ENCODE data around the gene ADRB2.
"Not testable (repeated sequence)": the region's sequence is repeated elsewhere in the genome, so short reads cannot be mapped to it uniquely, and the experiment has no call there.

The ADRB2 gene

DNA sequence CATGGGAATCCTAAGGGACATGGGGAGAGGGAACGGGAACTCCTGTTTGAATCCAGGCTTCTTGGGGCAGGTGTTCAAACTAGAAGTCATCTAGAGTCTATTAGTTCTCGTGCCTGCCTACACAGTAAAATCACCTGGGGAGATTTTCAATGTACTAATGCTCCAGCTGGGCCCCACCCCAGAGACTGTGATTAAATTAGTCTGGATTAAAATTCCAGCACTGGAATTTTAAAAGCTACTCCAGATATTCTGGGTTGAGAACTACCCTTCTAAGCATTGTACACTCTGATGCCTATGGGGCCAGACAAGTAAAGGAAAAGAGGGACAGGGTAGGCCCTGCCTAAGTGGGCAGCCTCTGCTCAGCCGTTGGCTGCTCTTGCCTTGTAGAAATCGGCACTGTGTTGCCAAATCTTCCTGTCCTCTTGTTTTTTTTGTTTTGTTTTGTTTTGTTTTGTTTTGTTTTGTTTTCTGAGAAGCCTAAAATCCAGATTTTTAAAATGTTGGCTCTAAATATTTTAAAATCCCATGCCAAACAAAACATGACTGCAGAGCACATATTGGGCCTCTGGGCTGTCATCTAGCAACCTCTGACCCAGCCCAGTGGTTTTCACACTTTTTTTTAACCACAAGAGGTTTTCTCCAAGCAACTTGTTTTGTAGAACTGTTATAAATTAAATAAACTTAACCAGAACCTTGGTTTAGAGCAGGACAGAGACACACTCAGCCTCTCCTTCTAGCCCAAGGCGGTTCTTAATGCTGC lies 29.0 kb downstream of the ADRB2 start:
- peak; percentile 65 for DNase-seq (ENCODE audit: low read depth, low spot score)

GRCh38 chr5:148856009-148856367 lies 29.6 kb downstream of the ADRB2 start:
- DNase-seq (ENCODE audit: low read depth, low spot score) = no peak

DNA sequence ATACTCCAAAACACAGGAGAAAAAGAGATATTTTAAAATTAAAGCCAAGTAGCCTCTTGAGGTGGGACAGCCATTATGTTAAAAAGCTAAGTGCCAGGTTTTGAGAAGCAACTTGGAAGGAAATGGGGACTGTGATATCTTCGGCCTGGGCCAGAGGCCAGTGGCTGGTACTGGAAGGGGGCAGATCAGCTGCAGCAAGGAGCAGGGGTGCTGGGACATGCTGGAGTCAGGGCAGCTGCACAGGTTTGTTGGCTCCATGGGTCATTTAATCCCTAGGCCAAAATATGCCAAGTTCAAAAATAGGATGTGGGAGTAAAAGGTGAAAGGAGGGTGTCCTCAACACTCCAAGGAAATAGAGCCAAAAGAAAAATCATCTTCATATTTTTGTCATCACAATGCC lies 30.0 kb downstream of the ADRB2 start:
- no peak for DNase-seq (ENCODE audit: low read depth, low spot score)

- DNase-seq (ENCODE audit: low read depth, low spot score) = no peak
Measured at GRCh38 chr5:148857474-148857873, 31.1 kb downstream of the ADRB2 start.

DNA sequence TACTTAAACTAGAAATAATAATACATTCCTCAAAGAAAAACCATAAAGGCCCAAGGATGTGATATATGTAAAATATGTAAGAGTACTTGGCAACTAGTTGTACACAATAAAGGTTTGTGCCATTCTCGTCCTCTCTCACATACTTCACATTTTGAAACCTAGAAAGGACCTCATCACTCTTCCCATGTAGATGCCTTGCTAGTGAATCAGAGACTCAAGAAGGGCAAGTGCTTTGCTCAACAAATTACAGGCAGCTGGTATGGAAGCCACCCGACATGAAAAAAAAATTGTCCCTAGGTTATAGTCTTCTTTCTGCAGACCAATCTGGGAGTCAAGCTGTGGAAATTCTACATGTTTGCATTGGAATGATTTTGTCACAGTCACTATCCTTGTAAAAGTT lies 31.7 kb downstream of the ADRB2 start:
- no peak for DNase-seq (ENCODE audit: low read depth, low spot score)

DNA sequence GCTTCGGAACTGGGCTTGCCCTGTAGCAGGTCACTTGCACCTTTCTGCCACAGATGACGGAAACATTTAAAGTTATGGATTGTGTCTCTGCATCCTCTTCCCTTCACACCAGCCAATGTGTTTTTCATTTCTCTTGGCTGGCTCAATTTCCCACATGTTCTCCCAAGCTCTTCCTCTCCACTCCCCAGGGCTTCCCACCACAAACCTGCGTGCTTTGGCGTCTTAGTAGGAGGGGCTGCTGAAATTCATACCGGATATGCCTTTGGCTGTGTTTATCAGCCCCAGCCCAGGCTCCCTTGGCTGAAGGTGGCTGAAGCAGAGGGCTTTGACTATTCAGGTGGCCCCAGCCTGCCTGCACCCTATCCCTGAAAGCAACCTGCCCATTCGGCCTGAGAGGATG lies 32.1 kb downstream of the ADRB2 start:
- DNase-seq (ENCODE audit: low read depth, low spot score) = no peak

GRCh38 chr5:148859703-148860102 lies 33.3 kb downstream of the ADRB2 start:
- DNase-seq (ENCODE audit: low read depth, low spot score) = no peak

GRCh38 chr5:148860599-148860998 lies 34.2 kb downstream of the ADRB2 start:
- DNase-seq (ENCODE audit: low read depth, low spot score) = no peak

- no peak for DNase-seq (ENCODE audit: low read depth, low spot score)
Measured at GRCh38 chr5:148861088-148861487, 34.7 kb downstream of the ADRB2 start.

DNA sequence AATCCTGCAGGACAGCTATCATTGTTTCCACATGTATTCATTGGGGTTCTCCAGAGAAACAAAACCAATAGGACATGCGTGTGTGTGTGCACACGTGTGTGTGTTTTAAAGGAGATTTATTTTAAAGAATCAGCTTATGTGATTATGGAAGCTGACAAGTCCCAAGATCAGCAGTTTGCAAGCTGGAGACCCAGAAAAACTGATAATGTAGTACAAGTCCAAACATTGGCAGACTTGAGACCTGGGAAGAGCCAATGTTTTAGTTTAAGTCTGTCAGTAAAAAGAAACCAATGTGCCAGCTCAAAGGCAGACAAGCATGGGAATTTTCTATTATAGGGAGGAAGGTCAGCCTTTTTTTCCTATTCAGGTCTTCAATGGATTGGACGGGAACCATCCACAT lies 35.3 kb downstream of the ADRB2 start:
- no peak for DNase-seq (ENCODE audit: low read depth, low spot score)

- no peak for DNase-seq (ENCODE audit: low read depth, low spot score)
Measured at GRCh38 chr5:148864113-148864841, 37.9 kb downstream of the ADRB2 start.

DNA sequence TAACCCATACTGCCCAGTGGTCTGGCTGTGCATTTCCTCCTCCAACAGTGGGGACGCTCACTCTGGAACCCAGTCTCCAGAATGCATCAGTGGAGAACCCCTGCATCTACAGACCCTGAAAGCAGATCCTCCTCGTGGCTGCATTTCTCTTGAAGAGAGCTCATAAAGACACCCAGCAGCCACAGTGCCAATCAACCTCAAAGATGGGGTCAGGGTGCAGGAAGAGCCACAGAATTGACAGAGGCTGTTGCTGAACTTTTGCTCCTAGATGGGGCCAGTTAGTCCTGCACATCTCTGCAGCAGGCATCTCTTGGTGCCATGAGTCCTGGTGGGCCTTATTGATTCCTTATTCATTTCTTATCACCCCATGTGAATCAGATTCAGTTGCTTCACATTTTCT lies 39.6 kb downstream of the ADRB2 start:
- no peak for DNase-seq (ENCODE audit: low read depth, low spot score)

- DNase-seq (ENCODE audit: low read depth, low spot score) = no peak
Measured at GRCh38 chr5:148873120-148873519, 46.7 kb downstream of the ADRB2 start.

GRCh38 chr5:148873690-148874485 lies 47.5 kb downstream of the ADRB2 start:
- no peak for DNase-seq (ENCODE audit: low read depth, low spot score)

DNA sequence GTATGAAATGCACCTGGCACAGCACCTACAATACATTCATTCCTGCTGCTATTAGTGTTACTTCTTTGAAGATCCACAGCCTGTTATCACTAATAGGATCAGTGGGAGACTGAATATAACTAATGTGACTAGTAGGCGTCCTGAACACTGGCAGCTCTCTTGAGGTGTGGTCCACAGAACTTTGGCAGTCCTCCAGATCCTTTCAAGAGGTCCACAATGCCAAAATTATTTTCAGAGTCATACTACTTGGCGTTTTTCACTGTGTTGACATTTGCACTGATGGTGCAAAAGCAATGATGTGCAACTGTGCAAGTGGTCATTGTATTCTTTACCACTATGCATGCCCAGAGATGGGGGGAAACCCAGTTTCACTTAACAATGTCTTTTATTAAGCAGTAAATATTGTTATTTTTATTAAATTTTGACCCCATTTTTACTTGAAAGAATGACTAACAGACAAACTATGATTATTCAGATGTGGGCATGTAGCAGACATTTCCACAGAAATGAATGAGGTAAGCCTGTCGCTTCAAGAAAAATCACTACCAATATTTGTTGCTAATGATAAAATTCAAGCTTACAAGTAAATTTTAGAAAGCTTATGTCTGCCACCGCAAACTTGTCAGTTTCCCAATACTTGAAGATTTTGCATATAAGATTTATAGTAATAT lies 48.9 kb downstream of the ADRB2 start:
- no peak for DNase-seq (ENCODE audit: low read depth, low spot score)

- not testable (repeated sequence) for DNase-seq (ENCODE audit: low read depth, low spot score)
Measured at GRCh38 chr5:148877436-148877835, 51.0 kb downstream of the ADRB2 start.

Measured in smooth muscle cell of the brain vasculature (primary cell).